ENCODE measurements around the gene RBMX. TPM values are rescaled to one million over a fixed set of nuclear protein-coding genes. Genes with fewer than 3 reads are reported as not detected.

The RBMX gene
- polyA plus RNA-seq, 3 donors = 393 to 502 (median 454) TPM

Other genes with a start within 250 kb of the RBMX start
- gene CD40LG, start 232.6 kb downstream of the RBMX start, polyA plus RNA-seq (ENCODE audit: insufficient read length in 3 of 3) = under 1 TPM; 0.14 to 0.28 (median 0.14) TPM
- 10 to 100 TPM; 11.1 to 12.4 (median 12.4) TPM for gene ARHGEF6, start 99.8 kb downstream of the RBMX start, polyA plus RNA-seq (ENCODE audit: insufficient read length in 3 of 3)
- not detected for gene GPR101, start 153.3 kb upstream of the RBMX start, polyA plus RNA-seq (ENCODE audit: insufficient read length in 3 of 3)